OCI-LY3 (cell line): ENCODE measurements around the gene COPS6.

Source experiments
- CTCF ChIP-seq: fragments of 200-600, 300-600 bp; sonication (generic); IDR thresholded peaks from 2 replicates; pipeline ENCODE4 v1.5.1; 2014; ENCODE audit warnings: antibody characterized with exemption, low read length, low read depth
- EZH2phosphoT487 ChIP-seq: fragments of 200-600 bp; shearing (Covaris generic); IDR thresholded peaks from 2 replicates; pipeline ENCODE4 v1.6.1; 2018; ENCODE audit warnings: antibody characterized with exemption, mixed run types, low read depth

DNA sequence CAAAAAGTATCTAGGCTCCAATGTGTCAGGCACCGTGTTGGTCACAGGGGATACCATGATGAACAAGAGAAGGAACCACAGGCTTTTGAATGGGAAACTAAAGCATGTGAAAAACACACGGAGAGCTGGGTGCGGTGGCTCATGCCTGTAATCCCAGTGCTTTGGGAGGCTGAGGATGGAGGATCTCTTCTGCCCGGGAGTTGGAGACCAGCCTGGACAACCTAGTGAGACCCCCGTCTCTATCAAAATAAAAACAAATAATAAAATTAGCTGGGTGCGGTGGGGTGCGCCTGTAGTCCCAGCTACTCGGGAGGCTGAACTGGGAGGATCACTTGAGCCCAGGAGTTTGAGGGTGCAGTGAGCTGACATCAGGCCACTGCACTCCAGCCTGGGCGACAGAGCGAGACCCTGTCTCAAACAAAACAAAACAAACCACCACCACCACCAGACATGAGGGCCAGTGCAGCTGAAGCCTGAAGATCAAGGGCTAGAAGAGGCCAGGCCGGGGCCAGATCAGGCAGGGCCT lies 611 bp upstream of the COPS6 start:
- TF ChIP-seq CTCF, result no peak
- TF ChIP-seq EZH2phosphoT487, result no peak
